Panc1 (cell line): ENCODE data around the gene LRMDA. TPM values are rescaled to one million over a fixed set of nuclear protein-coding genes. Genes with fewer than 3 reads are reported as not detected.
A peak's percentile ranks its signal among the peaks of the same experiment; 100 is the strongest.

Experiments
- ATAC-seq: fragments of 200-7000 bp; cut with Tn5 transposase; 2 replicates; pipeline ENCODE4 v1.9.1; 2020; ENCODE audit warnings: mild to moderate bottlenecking, moderate library complexity
- BruUV-seq: library from RNA; stranded (reverse); fragments of 400-500 nt; replicated peaks from 2 replicates; lab custom pipeline; 2021; lab: Mats Ljungman, UMichigan
- CTCF ChIA-PET: fragments of 300-600 bp; sonication (Branson Sonifier 250); formaldehyde crosslinking; loops from one replicate; lab custom pipeline; 2022; ENCODE audit warnings: antibody characterized with exemption; lab: Charles Lee
- POLR2A ChIA-PET: fragments of 300-600 bp; sonication (Branson Sonifier 250); formaldehyde crosslinking; loops from one replicate; lab custom pipeline; 2022; ENCODE audit warnings: antibody characterized with exemption; lab: Charles Lee
- DNase-seq: peaks from one replicate; pipeline ENCODE4 v3.0.0-alpha.2; 2010; ENCODE audit warnings: low read depth, low spot score
- H3K27ac ChIP-seq: 2 replicates; pipeline ENCODE4 v1.5.1; 2011; ENCODE audit warnings: mild to moderate bottlenecking, low read length, inconsistent platforms
- H3K27me3 ChIP-seq: fragments of 200-500 bp; sonication (Bioruptor generic); 2 replicates; pipeline ENCODE4 v1.6.0; 2014; ENCODE audit warnings: low read length, inconsistent platforms; ENCODE audit not compliant: control insufficient read depth, insufficient read depth
- H3K36me3 ChIP-seq: fragments of 200-500 bp; sonication (Bioruptor generic); 2 replicates; pipeline ENCODE4 v1.5.1; 2014; ENCODE audit warnings: inconsistent platforms, mild to moderate bottlenecking, low read length, moderate library complexity; ENCODE audit not compliant: control insufficient read depth, insufficient read depth
- H3K4me1 ChIP-seq: 2 replicates; pipeline ENCODE4 v1.5.1; 2011; ENCODE audit warnings: inconsistent platforms, mild to moderate bottlenecking, low read length, moderate library complexity; ENCODE audit not compliant: control insufficient read depth, insufficient read depth
- H3K4me3 ChIP-seq, 2 experiments: 2 replicates each; pipeline ENCODE4 v1.5.1; 2011 to 2012; ENCODE audit warnings: low read depth in 2 of 2, low read length in 2 of 2, mild to moderate bottlenecking in 2 of 2, inconsistent platforms in 1 of 2, moderate library complexity in 1 of 2
- H3K9me3 ChIP-seq: fragments of 200-500 bp; sonication (Bioruptor generic); 2 replicates; pipeline ENCODE4 v1.5.1; 2014; ENCODE audit warnings: low read depth, mild to moderate bottlenecking, inconsistent platforms, low read length, moderate library complexity; ENCODE audit not compliant: control insufficient read depth, insufficient read depth
- CTCF ChIP-seq: fragments of 450-650 bp; IDR thresholded peaks from 2 replicates; pipeline ENCODE4 v1.5.1; 2017; ENCODE audit warnings: mild to moderate bottlenecking
- POLR2AphosphoS5 ChIP-seq: IDR thresholded peaks from 2 replicates; pipeline ENCODE4 v1.6.1; 2012; ENCODE audit warnings: mild to moderate bottlenecking, low read depth, low read length, moderate library complexity
- REST ChIP-seq, 2 experiments: IDR thresholded peaks; 2 replicates each; pipeline ENCODE4 v1.6.1; 2011 to 2012; ENCODE audit warnings: low read depth in 2 of 2, control low read depth in 1 of 2, low read length in 1 of 2, mild to moderate bottlenecking in 1 of 2, moderate library complexity in 1 of 2; ENCODE audit not compliant: insufficient read depth in 1 of 2
- SIN3A ChIP-seq: IDR thresholded peaks from 2 replicates; pipeline ENCODE4 v1.6.1; 2012; ENCODE audit warnings: low read depth, mild to moderate bottlenecking, low read length, moderate library complexity, borderline replicate concordance; ENCODE audit not compliant: insufficient read depth
- TCF7L2 ChIP-seq: IDR thresholded peaks from 2 replicates; pipeline ENCODE4 v1.6.1; 2011; ENCODE audit warnings: mild to moderate bottlenecking, low read depth, low read length, inconsistent platforms
- in situ Hi-C: cut with HindIII; loops from 2 replicates; pipeline ENCODE4 v1.10.0; 2016; ENCODE audit warnings: low sequenced_read_pairs, low pct_unique_long_range_greater_than_20kb
- intact Hi-C: fragments of 100-400 bp; cut with micrococcal nuclease; formaldehyde crosslinking; loops from one replicate; pipeline ENCODE4 v1.10.0; 2022; ENCODE audit not compliant: unreplicated experiment
- total RNA-seq: library from RNA; stranded (reverse); gene quantifications from one replicate; pipeline ENCODE4 v1.2.1, GENCODE V29; 2021; ENCODE audit not compliant: unreplicated experiment

Gene LRMDA
- total RNA-seq, 1 experiment from 2014 or later = 1.2 TPM

GRCh38 chr10:75395932-75396630 is 35.3 kb upstream of the LRMDA start:
- BruUV-seq = no TSS peak
- in situ Hi-C loops = no loop called here
- H3K4me1 ChIP-seq = peaks cover 9% of the 10 kb centered on the region; the same call in 1 of the 2 replicates
- peaks cover 6% of the 10 kb centered on the region for H3K36me3 ChIP-seq
- DNase-seq (no peak), ATAC-seq (peak; percentile 5; the same call in 1 of the 2 replicates)
- peak overlapping the region; percentile 74 for H3K27ac ChIP-seq
- CTCF ChIA-PET = no interaction called here
- TF ChIP-seq SIN3A = no peak
- no peak for TF ChIP-seq REST (IDR thresholded peaks at IDR 0.05; ENCODE audit: insufficient read depth in 1 of 2, low read depth in 2 of 2, low read length in 1 of 2)
- TF ChIP-seq TCF7L2 = no peak
- TF ChIP-seq POLR2AphosphoS5 = no peak
- no peak for TF ChIP-seq CTCF
- peaks cover 27% of the 10 kb centered on the region for H3K27me3 ChIP-seq
- POLR2A ChIA-PET = interaction anchor here (0.6 kb wide), 1 partner anchor 14 kb away, joined by 11 read pairs; no protein-coding TSS in a partner anchor
- intact Hi-C loops = no loop called here
- H3K4me3 ChIP-seq = peak overlapping the region; percentile 54 to 61
- H3K9me3 ChIP-seq = no peaks in the 10 kb centered on the region

- DNase-seq (no peak), ATAC-seq (no peak)
- intact Hi-C loops = no loop called here
- Histone ChIP-seq H3K4me3 (peak overlapping the region; percentile 54 to 61), H3K27me3 (peaks cover 23% of the 10 kb centered on the region), H3K36me3 (peaks cover 6% of the 10 kb centered on the region), H3K4me1 (peaks cover 9% of the 10 kb centered on the region; the same call in 1 of the 2 replicates), H3K27ac (peak overlapping the region; percentile 74), H3K9me3 (no peaks in the 10 kb centered on the region)
- TF ChIP-seq CTCF (no peak), REST (IDR thresholded peaks at IDR 0.05; ENCODE audit: insufficient read depth in 1 of 2, low read depth in 2 of 2, low read length in 1 of 2) (no peak), SIN3A (no peak), TCF7L2 (no peak)
- in situ Hi-C loops = no loop called here
- BruUV-seq = no TSS peak
- ChIA-PET POLR2A (interaction anchor here (0.6 kb wide), 1 partner anchor 15 kb away, joined by 11 read pairs; no protein-coding TSS in a partner anchor), CTCF (interaction anchor here (0.6 kb wide), 1 partner anchor 210 kb away, joined by 3 read pairs; no protein-coding TSS in a partner anchor)
Measured at GRCh38 chr10:75396631-75397495, 34.6 kb upstream of the LRMDA start.
